A673 (cell line): ENCODE data around the gene CYP4F8. TPM values are rescaled to one million over a fixed set of nuclear protein-coding genes. Genes with fewer than 3 reads are reported as not detected.
"Not testable (repeated sequence)": the region's sequence is repeated elsewhere in the genome, so short reads cannot be mapped to it uniquely, and the experiment has no call there.

Experiments
- BruUV-seq: library from RNA; stranded (reverse); fragments of 400-500 nt; replicated peaks from 2 replicates; lab custom pipeline; 2021; lab: Mats Ljungman, UMichigan
- CTCF ChIA-PET: fragments of 300-600 bp; sonication (Branson Sonifier 250); formaldehyde crosslinking; loops from one replicate; lab custom pipeline; 2022; ENCODE audit warnings: antibody characterized with exemption; lab: Charles Lee
- POLR2A ChIA-PET: fragments of 300-600 bp; sonication (Branson Sonifier 250); formaldehyde crosslinking; loops from one replicate; lab custom pipeline; 2022; ENCODE audit warnings: antibody characterized with exemption; ENCODE audit not compliant: low non-redundant PET; lab: Charles Lee
- DNase-seq: peaks from one replicate; pipeline ENCODE4 v3.0.0-alpha.2; 2015; ENCODE audit warnings: low spot score
- H3K27ac ChIP-seq: fragments of 200-600 bp; sonication (generic); 2 replicates; pipeline ENCODE4 v1.5.1; 2016; ENCODE audit warnings: mixed run types, low read depth, mild to moderate bottlenecking, mixed read lengths, antibody characterized with exemption, low read length; ENCODE audit not compliant: poor library complexity, severe bottlenecking
- H3K27me3 ChIP-seq: fragments of 200-600 bp; sonication (generic); replicated peaks from 2 replicates; pipeline ENCODE4 v1.6.1; 2017; ENCODE audit warnings: mixed run types, low read depth, mild to moderate bottlenecking, mixed read lengths, antibody characterized with exemption, low read length; ENCODE audit not compliant: insufficient read depth, poor library complexity
- H3K36me3 ChIP-seq: fragments of 200-600 bp; sonication (generic); 2 replicates; pipeline ENCODE4 v1.6.1; 2016; ENCODE audit warnings: mixed run types, mild to moderate bottlenecking, mixed read lengths, antibody characterized with exemption, low read length; ENCODE audit not compliant: insufficient read depth, poor library complexity, severe bottlenecking
- H3K4me1 ChIP-seq: fragments of 200-600 bp; sonication (generic); 2 replicates; pipeline ENCODE4 v1.6.1; 2017; ENCODE audit warnings: mixed run types, mild to moderate bottlenecking, mixed read lengths, antibody characterized with exemption, low read length; ENCODE audit not compliant: insufficient read depth, poor library complexity, severe bottlenecking
- H3K4me3 ChIP-seq: fragments of 200-600 bp; sonication (generic); 2 replicates; pipeline ENCODE4 v1.5.1; 2016; ENCODE audit warnings: low read depth, mixed run types, mild to moderate bottlenecking, mixed read lengths, low read length; ENCODE audit not compliant: poor library complexity, severe bottlenecking
- H3K9me3 ChIP-seq: fragments of 200-600 bp; sonication (generic); 2 replicates; pipeline ENCODE4 v1.6.1; 2016; ENCODE audit warnings: mixed run types, low read depth, mild to moderate bottlenecking, mixed read lengths, antibody characterized with exemption, low read length; ENCODE audit not compliant: poor library complexity, severe bottlenecking
- EZH2 ChIP-seq: fragments of 200-600 bp; sonication (generic); IDR thresholded peaks from 2 replicates; pipeline ENCODE4 v1.6.1; 2017; ENCODE audit warnings: borderline replicate concordance, low read depth, mild to moderate bottlenecking, mixed read lengths, antibody characterized with exemption, low read length; ENCODE audit not compliant: poor library complexity, severe bottlenecking
- intact Hi-C: fragments of 100-400 bp; cut with micrococcal nuclease; formaldehyde crosslinking; loops from one replicate; pipeline ENCODE4 v1.10.0; 2022; ENCODE audit not compliant: unreplicated experiment
- total RNA-seq: library from RNA; stranded (reverse); gene quantifications from 2 replicates; pipeline ENCODE4 v1.2.3, GENCODE V29; 2021
- TF ChIP-seq, protein P1 (sequence below): fragments of 300-800, 200-600 bp; sonication (generic); conservative IDR thresholded peaks from 2 replicates; pipeline ENCODE4 v1.5.1; 2017; ENCODE audit warnings: low read depth, mild to moderate bottlenecking, antibody characterized with exemption, low read length, moderate library complexity, mixed read lengths

Gene CYP4F8
- total RNA-seq, 1 experiment from 2014 or later = not detected

DNA sequence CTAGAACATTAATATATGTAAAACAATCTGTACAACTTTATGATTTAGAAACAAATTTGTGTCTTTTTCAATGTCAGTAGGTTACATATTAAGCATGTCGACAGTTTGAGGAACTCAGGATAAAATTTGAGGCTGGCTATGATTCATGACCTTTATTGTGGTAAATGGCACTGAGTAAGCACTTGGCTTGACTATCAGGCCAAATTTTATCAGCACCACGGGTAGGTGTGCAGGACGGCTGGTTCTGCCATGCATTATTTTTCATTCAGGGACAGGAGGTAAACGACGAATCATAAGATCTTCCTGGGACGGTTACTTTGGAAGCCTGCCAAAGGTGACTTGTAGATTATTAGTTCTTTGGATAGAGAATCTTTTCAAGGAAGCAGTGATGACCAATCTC, 19.9 kb upstream of the CYP4F8 start:
- ChIA-PET POLR2A (no interaction called here), CTCF (no interaction called here)
- Histone ChIP-seq H3K27me3 (no peaks in the 10 kb centered on the region), H3K27ac (no peak overlapping the region), H3K4me1 (no peaks in the 10 kb centered on the region), H3K4me3 (no peak overlapping the region), H3K9me3 (no peaks in the 10 kb centered on the region), H3K36me3 (no peaks in the 10 kb centered on the region)
- TF ChIP-seq, protein P1, sequence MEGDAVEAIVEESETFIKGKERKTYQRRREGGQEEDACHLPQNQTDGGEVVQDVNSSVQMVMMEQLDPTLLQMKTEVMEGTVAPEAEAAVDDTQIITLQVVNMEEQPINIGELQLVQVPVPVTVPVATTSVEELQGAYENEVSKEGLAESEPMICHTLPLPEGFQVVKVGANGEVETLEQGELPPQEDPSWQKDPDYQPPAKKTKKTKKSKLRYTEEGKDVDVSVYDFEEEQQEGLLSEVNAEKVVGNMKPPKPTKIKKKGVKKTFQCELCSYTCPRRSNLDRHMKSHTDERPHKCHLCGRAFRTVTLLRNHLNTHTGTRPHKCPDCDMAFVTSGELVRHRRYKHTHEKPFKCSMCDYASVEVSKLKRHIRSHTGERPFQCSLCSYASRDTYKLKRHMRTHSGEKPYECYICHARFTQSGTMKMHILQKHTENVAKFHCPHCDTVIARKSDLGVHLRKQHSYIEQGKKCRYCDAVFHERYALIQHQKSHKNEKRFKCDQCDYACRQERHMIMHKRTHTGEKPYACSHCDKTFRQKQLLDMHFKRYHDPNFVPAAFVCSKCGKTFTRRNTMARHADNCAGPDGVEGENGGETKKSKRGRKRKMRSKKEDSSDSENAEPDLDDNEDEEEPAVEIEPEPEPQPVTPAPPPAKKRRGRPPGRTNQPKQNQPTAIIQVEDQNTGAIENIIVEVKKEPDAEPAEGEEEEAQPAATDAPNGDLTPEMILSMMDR = no peak
- no peak for TF ChIP-seq EZH2
- BruUV-seq = no TSS peak
- intact Hi-C loops = no loop called here
- DNase-seq = no peak

DNA sequence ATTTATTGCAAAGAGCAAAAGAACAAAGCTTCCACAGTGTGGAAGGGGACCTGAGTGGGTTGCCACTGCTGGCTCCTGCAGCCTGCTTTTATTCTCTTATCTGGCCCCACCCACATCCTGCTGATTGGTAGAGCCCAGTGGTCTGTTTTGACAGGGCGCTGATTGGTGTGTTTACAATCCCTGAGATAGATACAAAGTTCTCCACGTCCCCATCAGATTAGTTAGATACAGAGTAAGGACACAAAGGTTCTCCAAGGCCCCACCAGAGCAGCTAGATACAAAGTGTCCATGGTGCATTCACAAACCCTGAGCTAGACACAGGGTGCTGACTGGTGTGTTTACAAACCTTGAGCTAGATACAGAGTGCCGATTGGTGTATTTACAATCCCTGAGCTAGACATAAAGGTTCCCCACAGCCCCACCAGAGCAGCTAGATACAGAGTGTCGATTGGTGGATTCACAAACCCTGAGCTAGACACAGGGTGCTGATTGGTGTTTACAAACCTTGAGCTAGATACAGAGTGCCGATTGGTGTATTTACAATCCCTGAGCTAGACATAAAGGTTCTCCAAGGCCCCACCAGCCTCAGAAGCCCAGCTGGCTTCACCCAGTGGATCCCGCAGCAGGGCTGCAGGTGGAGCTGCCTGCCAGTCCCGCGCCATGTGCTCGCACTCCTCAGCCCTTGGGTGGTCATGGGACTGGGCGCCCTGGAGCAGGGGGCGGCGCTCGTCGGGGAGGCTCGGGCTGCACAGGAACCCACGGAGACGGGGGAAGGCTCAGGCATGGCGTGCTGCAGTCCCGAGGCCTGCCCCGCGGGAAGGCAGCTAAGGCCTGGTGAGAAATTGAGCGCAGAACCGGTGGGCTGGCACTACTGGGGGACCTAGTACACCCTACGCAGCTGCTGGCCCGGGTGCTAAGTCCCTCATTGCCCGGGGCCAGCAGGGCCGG, 6.8 kb upstream of the CYP4F8 start:
- H3K4me1 ChIP-seq, H3K27me3 ChIP-seq, H3K36me3 ChIP-seq, DNase-seq, intact Hi-C loops, BruUV-seq, H3K4me3 ChIP-seq, H3K27ac ChIP-seq, POLR2A ChIA-PET, CTCF ChIA-PET, H3K9me3 ChIP-seq: not testable (repeated sequence)

DNA sequence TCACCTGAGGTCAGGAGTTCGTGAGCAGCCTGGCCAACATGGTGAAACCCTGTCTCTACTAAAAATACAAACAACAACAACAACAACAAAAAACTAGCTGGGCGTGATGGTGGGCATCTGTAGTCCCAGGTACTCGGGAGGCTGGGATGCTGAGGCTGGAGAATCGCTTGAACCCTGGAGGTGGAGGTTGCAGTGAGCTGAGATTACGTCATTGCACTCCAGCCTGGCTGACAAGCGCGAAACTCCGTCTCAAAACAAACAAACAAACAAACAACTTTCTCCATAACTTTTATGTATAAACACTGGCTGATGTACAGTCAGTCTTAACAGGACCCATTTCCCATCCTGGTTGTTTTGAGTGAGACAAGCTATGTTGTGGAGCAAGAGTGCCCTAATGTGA, 5.8 kb upstream of the CYP4F8 start:
- CTCF ChIA-PET = no interaction called here
- H3K36me3 ChIP-seq = no peaks in the 10 kb centered on the region
- no peak overlapping the region for H3K4me3 ChIP-seq
- POLR2A ChIA-PET = no interaction called here
- TF ChIP-seq EZH2 = no peak
- TF ChIP-seq, protein P1 = no peak
- no peaks in the 10 kb centered on the region for H3K4me1 ChIP-seq
- intact Hi-C loops = no loop called here
- no peaks in the 10 kb centered on the region for H3K9me3 ChIP-seq
- no peak overlapping the region for H3K27ac ChIP-seq
- BruUV-seq = no TSS peak
- H3K27me3 ChIP-seq = no peaks in the 10 kb centered on the region
- DNase-seq = no peak
